ENCODE measurements around the gene IQGAP2. TPM values are rescaled to one million over a fixed set of nuclear protein-coding genes. Genes with fewer than 3 reads are reported as not detected.

IQGAP2 gene
- total RNA-seq, 1 donor from 2014 or later, result 4.0 TPM

DNA sequence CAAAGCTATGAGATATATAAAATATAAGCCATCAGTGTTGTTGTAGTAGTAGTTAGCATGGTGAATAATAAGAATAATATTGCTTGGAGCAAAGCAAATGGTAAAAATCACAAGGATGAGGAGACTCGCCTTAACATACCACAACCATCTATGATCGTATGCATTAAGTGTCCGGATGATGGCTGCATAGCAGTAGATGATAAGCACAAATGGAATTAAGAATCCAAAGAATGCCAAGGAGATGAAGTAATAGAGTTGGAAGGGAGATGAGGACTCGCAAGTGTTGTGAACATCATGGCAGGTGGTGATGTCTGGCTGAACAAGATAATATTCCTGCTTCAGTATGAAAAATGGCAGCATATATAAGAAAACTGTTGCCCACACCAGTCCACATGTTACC is 214.6 kb downstream of the IQGAP2 start:
- TF ChIP-seq CTCF (IDR thresholded peaks at IDR 0.05; ENCODE audit: insufficient read depth, low read length, poor library complexity, severe bottlenecking), result no peak
- no peak overlapping the region for H3K4me3 ChIP-seq (ENCODE audit: low read depth, low read length)
- DNase-seq (ENCODE audit: low read depth), result no peak
- H3K36me3 ChIP-seq (ENCODE audit: control insufficient read depth, insufficient read depth, low read length), result no peaks in the 10 kb centered on the region
- H3K27me3 ChIP-seq (ENCODE audit: control insufficient read depth, insufficient read depth, low read length), result no peaks in the 10 kb centered on the region

DNA sequence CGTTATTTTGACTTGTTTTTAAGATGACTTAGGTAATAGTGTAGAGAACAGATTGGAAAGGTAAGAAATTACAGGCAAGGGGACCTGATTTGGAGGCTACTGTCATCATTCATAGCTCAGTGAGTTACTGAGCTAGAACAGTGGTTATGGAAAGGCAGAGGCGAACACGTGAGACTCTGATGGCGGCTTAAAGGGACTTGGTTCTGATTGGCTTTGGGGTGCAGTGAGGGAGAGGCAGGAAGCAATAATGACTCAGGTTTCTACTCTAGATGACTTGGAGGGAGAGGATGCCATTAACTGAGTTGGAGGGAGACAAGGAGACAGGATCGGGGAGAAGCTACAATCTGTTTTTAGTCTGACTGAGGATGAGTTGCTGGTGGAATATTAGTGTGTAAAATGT is 217.1 kb downstream of the IQGAP2 start:
- Histone ChIP-seq H3K4me3 (ENCODE audit: low read depth, low read length) (no peak overlapping the region), H3K36me3 (ENCODE audit: control insufficient read depth, insufficient read depth, low read length) (no peaks in the 10 kb centered on the region), H3K27me3 (ENCODE audit: control insufficient read depth, insufficient read depth, low read length) (no peaks in the 10 kb centered on the region)
- TF ChIP-seq CTCF (IDR thresholded peaks at IDR 0.05; ENCODE audit: insufficient read depth, low read length, poor library complexity, severe bottlenecking), result no peak
- no peak for DNase-seq (ENCODE audit: low read depth)

- Histone ChIP-seq H3K4me3 (ENCODE audit: low read depth, low read length) (no peak overlapping the region), H3K27me3 (ENCODE audit: control insufficient read depth, insufficient read depth, low read length) (no peaks in the 10 kb centered on the region), H3K36me3 (ENCODE audit: control insufficient read depth, insufficient read depth, low read length) (no peaks in the 10 kb centered on the region)
- no peak for TF ChIP-seq CTCF (IDR thresholded peaks at IDR 0.05; ENCODE audit: insufficient read depth, low read length, poor library complexity, severe bottlenecking)
- no peak for DNase-seq (ENCODE audit: low read depth)
These were observed 219.0 kb downstream of the IQGAP2 start for GRCh38 chr5:76622076-76622475.

GRCh38 chr5:76622973-76623596 is 220.0 kb downstream of the IQGAP2 start, which contains the start of gene F2RL2:
TSS of gene F2RL2 (minus strand) at chr5:76623403. CDS start at chr5:76623230, 173 bp downstream.
- no peaks in the 10 kb centered on the region for H3K36me3 ChIP-seq (ENCODE audit: control insufficient read depth, insufficient read depth, low read length)
- peak within 1 kb of the TSS; percentile 15 for H3K4me3 ChIP-seq (ENCODE audit: low read depth, low read length)
- DNase-seq (ENCODE audit: low read depth), result peak; percentile 87
- H3K27me3 ChIP-seq (ENCODE audit: control insufficient read depth, insufficient read depth, low read length), result no peaks in the 10 kb centered on the region
- TF ChIP-seq CTCF (IDR thresholded peaks at IDR 0.05; ENCODE audit: insufficient read depth, low read length, poor library complexity, severe bottlenecking), result no peak

GRCh38 chr5:76625087-76625815 is 222.2 kb downstream of the IQGAP2 start:
- no peak overlapping the region for H3K4me3 ChIP-seq (ENCODE audit: low read depth, low read length)
- H3K36me3 ChIP-seq (ENCODE audit: control insufficient read depth, insufficient read depth, low read length), result no peaks in the 10 kb centered on the region
- no peak for DNase-seq (ENCODE audit: low read depth)
- TF ChIP-seq CTCF (IDR thresholded peaks at IDR 0.05; ENCODE audit: insufficient read depth, low read length, poor library complexity, severe bottlenecking), result no peak
- H3K27me3 ChIP-seq (ENCODE audit: control insufficient read depth, insufficient read depth, low read length), result no peaks in the 10 kb centered on the region

Measured in kidney epithelial cell (primary cell).